HCT116 (cell line): ENCODE measurements around the gene DNMT3B. TPM values are rescaled to one million over a fixed set of nuclear protein-coding genes. Genes with fewer than 3 reads are reported as not detected.

ENCODE experiments used
- ATAC-seq: fragments of 200-7000 bp; cut with Tn5 transposase; 2 replicates; pipeline ENCODE4 v1.9.1; 2020; ENCODE audit warnings: mild to moderate bottlenecking, moderate library complexity
- BruUV-seq: library from RNA; stranded (reverse); fragments of 400-500 nt; replicated peaks from 2 replicates; lab custom pipeline; 2021; lab: Mats Ljungman, UMichigan
- CTCF ChIA-PET: fragments of 300-600 bp; sonication (Branson Sonifier 250); formaldehyde crosslinking; loops from one replicate; lab custom pipeline; 2021; ENCODE audit warnings: antibody characterized with exemption; lab: Charles Lee
- POLR2A ChIA-PET: fragments of 300-600, 350-600 bp; sonication (Branson Sonifier 250); formaldehyde crosslinking; loops from one replicate; lab custom pipeline; 2021; ENCODE audit warnings: antibody characterized with exemption; lab: Charles Lee
- RAD21 ChIA-PET, 2 experiments: fragments of 300-600 bp; sonication (Branson Sonifier 250); formaldehyde crosslinking; loops; one replicate each; lab custom pipeline; 2023; ENCODE audit warnings: low total read pairs in 2 of 2; ENCODE audit not compliant: uncharacterized antibody in 2 of 2, unreplicated experiment in 2 of 2, low non-redundant PET in 1 of 2; lab: Charles Lee
- DNase-seq: peaks from one replicate; pipeline ENCODE4 v3.0.0-alpha.2; 2010; ENCODE audit warnings: low read depth, low spot score
- H2AFZ ChIP-seq: fragments of 200-600 bp; shearing (Covaris generic), sonication (generic); 2 replicates; pipeline ENCODE4 v1.6.1; 2017; ENCODE audit warnings: low read depth, mixed run types, mixed read lengths, antibody characterized with exemption, low read length; ENCODE audit not compliant: poor library complexity, severe bottlenecking
- H3K27ac ChIP-seq: 2 replicates; pipeline ENCODE4 v1.5.1; 2012; ENCODE audit warnings: low read depth, low read length
- H3K27me3 ChIP-seq: fragments of 200-600 bp; sonication (generic); 2 replicates; pipeline ENCODE4 v1.6.1; 2016; ENCODE audit warnings: mixed run types, low read length, mixed read lengths; ENCODE audit not compliant: insufficient read depth
- H3K36me3 ChIP-seq, 2 experiments: fragments of 200-500 bp in 1 of 2; fragments of 200-600 bp in 1 of 2; sonication (Bioruptor generic) in 1 of 2; sonication (generic) in 1 of 2; 2 replicates each; pipeline versions ENCODE4 v1.5.1 to v1.6.1; 2014 to 2016; ENCODE audit warnings: low read length in 2 of 2, inconsistent platforms in 1 of 2, mixed read lengths in 1 of 2, mixed run types in 1 of 2; ENCODE audit not compliant: insufficient read depth in 2 of 2, control insufficient read depth in 1 of 2
- H3K4me1 ChIP-seq, 2 experiments: fragments of 200-600 bp in 1 of 2; sonication (generic) in 1 of 2; 2 replicates each; pipeline versions ENCODE4 v1.5.1 to v1.6.1; 2012 to 2017; ENCODE audit warnings: low read length in 2 of 2, inconsistent platforms in 1 of 2, mild to moderate bottlenecking in 1 of 2, mixed read lengths in 1 of 2, mixed run types in 1 of 2, moderate library complexity in 1 of 2; ENCODE audit not compliant: insufficient read depth in 2 of 2, control insufficient read depth in 1 of 2
- H3K4me2 ChIP-seq: fragments of 200-600 bp; sonication (generic); 2 replicates; pipeline ENCODE4 v1.6.1; 2017; ENCODE audit warnings: mixed run types, low read length, mixed read lengths
- H3K4me3 ChIP-seq, 2 experiments: fragments of 200-600 bp in 1 of 2; sonication (generic) in 1 of 2; replicated peaks in 1 of 2; 2 replicates each; pipeline ENCODE4 v1.5.1; 2011 to 2016; ENCODE audit warnings: low read length in 2 of 2, control low read depth in 1 of 2, low read depth in 1 of 2, mild to moderate bottlenecking in 1 of 2, mixed read lengths in 1 of 2, mixed run types in 1 of 2
- H3K79me2 ChIP-seq: fragments of 200-600 bp; sonication (generic); 2 replicates; pipeline ENCODE4 v1.6.1; 2017; ENCODE audit warnings: mild to moderate bottlenecking, mixed run types, low read length, moderate library complexity, mixed read lengths; ENCODE audit not compliant: insufficient read depth
- H3K9ac ChIP-seq: fragments of 200-600 bp; sonication (generic); 2 replicates; pipeline ENCODE4 v1.6.1; 2016; ENCODE audit warnings: low read length, mixed read lengths
- H3K9me2 ChIP-seq: fragments of 200-600 bp; sonication (generic), shearing (Covaris generic); 2 replicates; pipeline ENCODE4 v1.6.1; 2017; ENCODE audit warnings: mixed run types, mild to moderate bottlenecking, moderate library complexity; ENCODE audit not compliant: insufficient read depth
- H3K9me3 ChIP-seq, 2 experiments: fragments of 200-500 bp in 1 of 2; fragments of 200-600 bp in 1 of 2; sonication (Bioruptor generic) in 1 of 2; sonication (generic) in 1 of 2; 2 replicates each; pipeline ENCODE4 v1.6.1; 2014 to 2017; ENCODE audit warnings: low read length in 2 of 2, mixed read lengths in 2 of 2, inconsistent platforms in 1 of 2, low read depth in 1 of 2, mild to moderate bottlenecking in 1 of 2, mixed run types in 1 of 2, moderate library complexity in 1 of 2; ENCODE audit not compliant: control insufficient read depth in 1 of 2, insufficient read depth in 1 of 2
- H4K20me1 ChIP-seq: fragments of 200-600 bp; sonication (generic), shearing (Covaris generic); 2 replicates; pipeline ENCODE4 v1.6.1; 2017; ENCODE audit warnings: mixed run types, mild to moderate bottlenecking, moderate library complexity; ENCODE audit not compliant: insufficient read depth
- ATF3 ChIP-seq: IDR thresholded peaks from 2 replicates; pipeline ENCODE4 v1.6.1; 2012
- CEBPB ChIP-seq: IDR thresholded peaks from 2 replicates; pipeline ENCODE4 v1.6.1; 2012; ENCODE audit warnings: low read depth
- POLR2A ChIP-seq: IDR thresholded peaks from 2 replicates; pipeline ENCODE4 v1.7.0; 2011; ENCODE audit warnings: borderline replicate concordance; ENCODE audit not compliant: insufficient read depth, insufficient read length; ENCODE audit errors: extremely low read depth
- REST ChIP-seq: IDR thresholded peaks from 2 replicates; pipeline ENCODE4 v1.6.1; 2012; ENCODE audit warnings: low read depth
- SIN3A ChIP-seq: IDR thresholded peaks from 2 replicates; pipeline ENCODE4 v1.6.1; 2012; ENCODE audit warnings: low read depth
- SRF ChIP-seq: IDR thresholded peaks from 2 replicates; pipeline ENCODE4 v1.6.1; 2012; ENCODE audit warnings: low read depth
- YY1 ChIP-seq: IDR thresholded peaks from 2 replicates; pipeline ENCODE4 v1.6.1; 2011; ENCODE audit warnings: low read length, low read depth, moderate library complexity, mild to moderate bottlenecking; ENCODE audit not compliant: insufficient replicate concordance; ENCODE audit errors: extremely low read depth
- ZBTB33 ChIP-seq: IDR thresholded peaks from 2 replicates; pipeline ENCODE4 v1.6.1; 2011; ENCODE audit warnings: mild to moderate bottlenecking, low read length, moderate library complexity; ENCODE audit not compliant: insufficient replicate concordance; ENCODE audit errors: extremely low read depth
- ZNF274 ChIP-seq: fragments of 200-500 bp; sonication (Bioruptor generic); IDR thresholded peaks from 2 replicates; pipeline ENCODE4 v1.6.1; 2014; ENCODE audit warnings: mild to moderate bottlenecking, low read depth, low read length, inconsistent platforms
- intact Hi-C: fragments of 100-400 bp; cut with micrococcal nuclease; formaldehyde crosslinking; loops from 2 replicates; pipeline ENCODE4 v1.10.0; 2022
- total RNA-seq: library from RNA; stranded (reverse); gene quantifications from one replicate; pipeline ENCODE4 v1.2.1, GENCODE V29; 2021; ENCODE audit not compliant: unreplicated experiment

DNMT3B gene
- total RNA-seq, 1 experiment from 2014 or later = 22.2 TPM

GRCh38 chr20:32849577-32849976, 87.4 kb downstream of the DNMT3B start:
- no peaks in the 10 kb centered on the region for H3K9me2 ChIP-seq
- no peak overlapping the region for H3K27ac ChIP-seq
- H3K4me1 ChIP-seq = no peaks in the 10 kb centered on the region
- H3K36me3 ChIP-seq = peaks cover 24 to 37% of the 10 kb centered on the region in 2 experiments; a peak in 3 of 4 replicates
- H2AFZ ChIP-seq = no peak overlapping the region
- DNase-seq = no peak
- H3K4me3 ChIP-seq = no peak overlapping the region
- ChIA-PET RAD21 (no interaction called here), POLR2A (no interaction called here), CTCF (no interaction called here)
- H3K27me3 ChIP-seq = no peaks in the 10 kb centered on the region
- H3K79me2 ChIP-seq = peaks cover 16% of the 10 kb centered on the region
- intact Hi-C loops = no loop called here
- H3K9me3 ChIP-seq = no peaks in the 10 kb centered on the region
- TF ChIP-seq SIN3A (no peak), POLR2A (no peak), REST (no peak), ATF3 (no peak)
- 0 out of 2 replicates have a peak, but pooled peaks cover 4% of the 10 kb centered on the region for H4K20me1 ChIP-seq
- ATAC-seq = no peak
- no peak overlapping the region for H3K9ac ChIP-seq
- no TSS peak for BruUV-seq
- no peak overlapping the region for H3K4me2 ChIP-seq

GRCh38 chr20:32855387-32855786, 93.2 kb downstream of the DNMT3B start:
- H4K20me1 ChIP-seq = no peaks in the 10 kb centered on the region
- no TSS peak for BruUV-seq
- H3K9me2 ChIP-seq = no peaks in the 10 kb centered on the region
- no peaks in the 10 kb centered on the region for H3K27me3 ChIP-seq
- POLR2A ChIA-PET = no interaction called here
- H3K36me3 ChIP-seq = peaks cover 8 to 18% of the 10 kb centered on the region in 2 experiments; a peak in 2 of 4 replicates
- DNase-seq (no peak), ATAC-seq (no peak)
- no peak overlapping the region for H3K27ac ChIP-seq
- no peak overlapping the region for H3K9ac ChIP-seq
- RAD21 ChIA-PET = no interaction called here
- H2AFZ ChIP-seq = no peak overlapping the region
- 0 out of 2 replicates have a peak, but pooled peaks cover 4% of the 10 kb centered on the region for H3K79me2 ChIP-seq
- no peak overlapping the region for H3K4me2 ChIP-seq
- CTCF ChIA-PET = no interaction called here
- intact Hi-C loops = no loop called here
- H3K4me3 ChIP-seq = no peak overlapping the region
- no peaks in the 10 kb centered on the region for H3K4me1 ChIP-seq
- no peaks in the 10 kb centered on the region for H3K9me3 ChIP-seq
- TF ChIP-seq ZBTB33 (no peak), POLR2A (no peak), CEBPB (no peak), ZNF274 (no peak), YY1 (no peak), REST (no peak), SRF (no peak)
